Measurements from ENCODE around the gene SLC38A10. TPM values are rescaled to one million over a fixed set of nuclear protein-coding genes. Genes with fewer than 3 reads are reported as not detected.
A peak's percentile ranks its signal among the peaks of the same experiment; 100 is the strongest.

SLC38A10 gene
- total RNA-seq, 2 donors from 2014 or later: 46.2 to 63.4 TPM

DNA sequence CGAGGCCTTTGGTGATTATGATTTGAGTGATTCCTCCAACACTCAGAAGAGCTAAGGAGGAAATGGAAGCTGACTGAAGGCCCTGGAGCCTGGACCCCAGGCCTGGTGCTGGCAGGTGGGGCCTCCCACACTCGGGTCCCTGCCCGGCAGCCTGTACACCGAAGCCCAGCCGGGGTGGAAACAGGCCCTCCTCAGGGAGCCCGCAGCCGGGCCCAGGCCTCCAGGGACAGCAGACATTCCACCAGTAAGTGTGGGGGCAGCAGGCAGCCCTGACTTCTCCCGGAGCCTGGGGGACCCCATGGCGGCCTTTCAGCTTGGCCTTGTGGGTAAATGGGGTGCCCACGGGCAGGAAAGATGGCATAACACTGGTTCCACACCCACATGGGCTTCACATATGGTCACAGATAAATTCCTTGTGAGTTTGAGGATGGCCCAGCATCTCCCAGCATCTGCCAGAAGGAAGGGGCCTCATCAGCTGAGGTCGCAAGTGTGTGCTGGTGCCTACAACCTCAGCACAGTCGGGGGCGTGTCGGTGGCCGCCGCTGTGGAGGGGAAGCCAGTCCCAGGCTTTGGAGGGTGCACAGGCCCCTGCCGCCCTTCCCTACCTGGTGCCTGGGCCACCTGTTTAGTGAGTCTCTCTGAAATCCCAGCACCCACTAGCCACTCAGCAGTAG is 29.2 kb upstream of the SLC38A10 start:
- no peaks in the 10 kb centered on the region for H3K9me3 ChIP-seq
- H3K4me1 ChIP-seq: peaks cover 0 to 28% of the 10 kb centered on the region in 2 donors
- no peak overlapping the region for H3K27ac ChIP-seq
- no peak overlapping the region for H3K4me3 ChIP-seq
- no peaks in the 10 kb centered on the region for H3K27me3 ChIP-seq
- TF ChIP-seq, protein P1, sequence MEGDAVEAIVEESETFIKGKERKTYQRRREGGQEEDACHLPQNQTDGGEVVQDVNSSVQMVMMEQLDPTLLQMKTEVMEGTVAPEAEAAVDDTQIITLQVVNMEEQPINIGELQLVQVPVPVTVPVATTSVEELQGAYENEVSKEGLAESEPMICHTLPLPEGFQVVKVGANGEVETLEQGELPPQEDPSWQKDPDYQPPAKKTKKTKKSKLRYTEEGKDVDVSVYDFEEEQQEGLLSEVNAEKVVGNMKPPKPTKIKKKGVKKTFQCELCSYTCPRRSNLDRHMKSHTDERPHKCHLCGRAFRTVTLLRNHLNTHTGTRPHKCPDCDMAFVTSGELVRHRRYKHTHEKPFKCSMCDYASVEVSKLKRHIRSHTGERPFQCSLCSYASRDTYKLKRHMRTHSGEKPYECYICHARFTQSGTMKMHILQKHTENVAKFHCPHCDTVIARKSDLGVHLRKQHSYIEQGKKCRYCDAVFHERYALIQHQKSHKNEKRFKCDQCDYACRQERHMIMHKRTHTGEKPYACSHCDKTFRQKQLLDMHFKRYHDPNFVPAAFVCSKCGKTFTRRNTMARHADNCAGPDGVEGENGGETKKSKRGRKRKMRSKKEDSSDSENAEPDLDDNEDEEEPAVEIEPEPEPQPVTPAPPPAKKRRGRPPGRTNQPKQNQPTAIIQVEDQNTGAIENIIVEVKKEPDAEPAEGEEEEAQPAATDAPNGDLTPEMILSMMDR (IDR thresholded peaks at IDR 0.05): no peak
- no peaks in the 10 kb centered on the region for H3K36me3 ChIP-seq
- DNase-seq (ENCODE audit: low spot score): no peak

DNA sequence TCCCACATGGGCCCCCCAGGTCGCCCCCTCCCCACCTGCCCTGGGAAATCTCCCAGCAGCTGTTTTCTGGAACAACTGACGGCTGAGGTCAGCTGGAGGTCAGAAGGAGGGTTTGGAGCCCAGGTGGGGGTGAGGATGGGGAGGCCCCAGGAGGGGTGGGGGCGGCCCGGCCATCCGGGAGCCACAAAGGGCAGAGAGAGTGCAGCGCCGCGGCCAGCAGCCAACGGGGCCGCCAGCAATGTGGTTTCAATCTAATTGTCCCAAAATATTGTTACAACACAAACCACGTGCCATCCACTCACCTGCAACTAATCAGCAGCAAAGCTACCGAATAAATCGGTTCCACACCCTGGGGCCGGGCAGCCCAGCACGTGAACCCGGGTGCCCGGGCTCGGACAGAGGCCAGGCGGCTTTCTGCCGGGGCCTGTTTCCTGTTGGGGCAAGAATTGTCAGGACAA is 28.3 kb upstream of the SLC38A10 start:
- Histone ChIP-seq H3K4me3 (no peak overlapping the region), H3K27me3 (no peaks in the 10 kb centered on the region), H3K4me1 (peaks cover 0 to 20% of the 10 kb centered on the region in 2 donors), H3K9me3 (no peaks in the 10 kb centered on the region), H3K27ac (no peak overlapping the region), H3K36me3 (no peaks in the 10 kb centered on the region)
- TF ChIP-seq, protein P1 (IDR thresholded peaks at IDR 0.05): no peak
- no peak for DNase-seq (ENCODE audit: low spot score)

DNA sequence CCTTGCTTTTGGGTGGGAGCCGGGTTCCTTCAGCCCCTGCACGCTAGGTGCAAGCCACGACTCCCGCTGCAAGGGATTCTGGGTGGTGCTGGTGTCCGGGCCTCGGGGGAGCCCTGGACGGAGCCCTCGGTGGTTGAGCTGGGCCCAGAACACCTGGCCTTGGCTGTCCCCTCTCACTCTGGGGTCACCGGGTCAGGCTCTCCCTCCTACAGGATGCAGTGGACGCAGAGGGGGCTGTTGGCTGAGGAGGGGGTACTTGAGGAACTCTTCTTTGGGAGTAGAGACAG is 27.9 kb upstream of the SLC38A10 start:
- no peaks in the 10 kb centered on the region for H3K9me3 ChIP-seq

DNA sequence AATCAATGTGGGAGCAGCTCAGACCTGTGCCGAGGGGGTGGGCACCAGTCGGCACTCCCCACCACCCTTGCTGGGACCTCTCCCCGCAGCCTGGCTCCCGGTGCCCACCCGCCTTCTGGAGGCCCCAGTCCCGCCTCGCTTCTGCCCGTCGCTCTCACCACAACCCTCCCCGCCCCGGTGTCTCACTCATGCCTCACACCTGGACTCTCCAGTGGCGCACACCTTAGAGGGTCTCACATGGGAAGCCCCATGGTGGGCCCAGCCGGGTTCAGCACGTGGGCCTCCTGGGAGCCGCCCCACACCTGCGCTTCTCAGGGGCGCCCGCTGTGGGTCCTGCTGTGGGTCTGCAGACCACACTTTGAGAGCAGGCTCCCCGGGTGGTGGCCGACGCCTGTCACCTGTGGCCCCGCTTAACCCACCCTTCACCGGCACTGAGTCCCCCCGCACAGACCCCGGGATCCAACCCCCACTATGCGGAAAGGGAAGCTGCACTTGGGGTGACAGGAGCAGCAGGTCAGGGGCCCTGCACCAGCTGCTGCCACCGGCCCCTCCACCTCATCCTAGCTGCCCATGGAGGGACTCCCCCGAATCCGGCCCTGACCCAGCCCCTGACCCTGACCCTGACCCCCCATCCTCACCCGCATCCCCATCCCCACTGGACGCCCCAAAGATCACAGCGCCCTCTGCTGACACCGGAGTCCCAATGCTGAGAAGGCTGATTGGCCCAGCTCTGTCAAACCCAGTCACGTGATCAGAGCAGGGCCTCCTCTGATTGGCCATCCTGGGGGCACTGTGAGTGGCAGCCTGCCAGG is 27.4 kb upstream of the SLC38A10 start:
- DNase-seq (ENCODE audit: low spot score): no peak
- no peak overlapping the region for H3K4me3 ChIP-seq
- H3K4me1 ChIP-seq: peaks cover 0 to 11% of the 10 kb centered on the region in 2 donors
- TF ChIP-seq, protein P1 (IDR thresholded peaks at IDR 0.05): peak in 1 of 2 donors; percentile 27
- no peaks in the 10 kb centered on the region for H3K9me3 ChIP-seq
- no peaks in the 10 kb centered on the region for H3K27me3 ChIP-seq
- H3K27ac ChIP-seq: no peak overlapping the region
- H3K36me3 ChIP-seq: no peaks in the 10 kb centered on the region

More for the DNA sequence above, 27.9 kb upstream of the SLC38A10 start:
- TF ChIP-seq, protein P1 (IDR thresholded peaks at IDR 0.05): no peak
- H3K27me3 ChIP-seq: no peaks in the 10 kb centered on the region
- no peak overlapping the region for H3K27ac ChIP-seq
- DNase-seq (ENCODE audit: low spot score): no peak
- no peak overlapping the region for H3K4me3 ChIP-seq
- H3K36me3 ChIP-seq: no peaks in the 10 kb centered on the region
- peaks cover 0 to 16% of the 10 kb centered on the region in 2 donors for H3K4me1 ChIP-seq

DNA sequence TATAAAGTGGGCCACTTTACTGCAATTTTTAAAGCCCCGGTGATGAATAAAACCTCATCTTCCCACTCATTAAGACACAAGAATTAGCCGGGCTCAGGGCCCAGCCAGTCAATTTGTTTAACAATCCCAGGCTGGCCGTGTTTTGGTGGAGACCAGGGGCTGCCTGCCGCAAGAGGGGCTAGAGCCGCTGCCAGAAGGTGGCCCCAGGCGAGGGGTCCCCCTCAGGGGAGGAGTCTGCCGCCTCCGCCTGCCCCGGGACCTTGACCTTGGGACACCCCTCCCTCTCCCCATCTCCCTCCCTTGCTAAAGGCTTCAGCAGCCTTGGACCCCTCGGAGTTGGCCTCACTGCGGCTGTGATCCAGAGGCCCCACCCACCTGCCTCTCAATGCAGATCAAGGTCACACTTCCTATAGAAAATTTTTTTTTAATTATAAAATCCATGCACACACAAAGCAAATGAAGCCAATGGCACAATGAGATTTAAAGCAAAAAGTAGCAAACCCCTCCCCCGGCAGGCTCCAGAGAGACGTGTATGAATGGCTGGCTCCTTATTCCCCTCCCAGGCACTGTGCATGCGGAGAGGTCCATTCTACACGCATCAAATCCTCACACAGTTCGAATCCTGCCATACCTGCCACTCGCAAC is 23.0 kb upstream of the SLC38A10 start:
- Histone ChIP-seq H3K27me3 (no peaks in the 10 kb centered on the region), H3K27ac (no peak overlapping the region), H3K4me3 (no peak overlapping the region), H3K9me3 (no peaks in the 10 kb centered on the region), H3K36me3 (no peaks in the 10 kb centered on the region), H3K4me1 (no peaks in the 10 kb centered on the region)
- DNase-seq (ENCODE audit: low spot score): no peak
- TF ChIP-seq, protein P1 (IDR thresholded peaks at IDR 0.05): no peak
